AG04449 (cell line): ENCODE results near the gene SLC7A1.

ENCODE experiments used
- CTCF ChIA-PET: fragments of 350-600 bp; formaldehyde crosslinking; extraction: SDS; loops from one replicate; lab custom pipeline; 2021; ENCODE audit warnings: antibody characterized with exemption; lab: Yijun Ruan, JAX
- POLR2A ChIA-PET: fragments of 400-600, 350-600 bp; formaldehyde crosslinking; extraction: SDS; loops from one replicate; lab custom pipeline; 2020; ENCODE audit warnings: antibody characterized with exemption, inconsistent platforms; lab: Yijun Ruan, JAX
- DNase-seq: peaks from one replicate; pipeline ENCODE4 v3.0.0-alpha.2; 2010; ENCODE audit warnings: low read depth, low spot score
- H3K4me3 ChIP-seq: 2 replicates; pipeline ENCODE4 v1.5.1; 2011; ENCODE audit warnings: low read depth, mild to moderate bottlenecking, control low read depth, low read length
- TF ChIP-seq, protein P1 (sequence below): IDR thresholded peaks from one replicate; pipeline ENCODE4 v1.5.1; 2011; ENCODE audit warnings: mild to moderate bottlenecking, moderate library complexity, low read length, control low read depth, inconsistent platforms; ENCODE audit not compliant: insufficient read depth; ENCODE audit errors: missing control alignments

SLC7A1 gene

GRCh38 chr13:29568731-29569130 is 26.8 kb downstream of the SLC7A1 start:
- TF ChIP-seq, protein P1, sequence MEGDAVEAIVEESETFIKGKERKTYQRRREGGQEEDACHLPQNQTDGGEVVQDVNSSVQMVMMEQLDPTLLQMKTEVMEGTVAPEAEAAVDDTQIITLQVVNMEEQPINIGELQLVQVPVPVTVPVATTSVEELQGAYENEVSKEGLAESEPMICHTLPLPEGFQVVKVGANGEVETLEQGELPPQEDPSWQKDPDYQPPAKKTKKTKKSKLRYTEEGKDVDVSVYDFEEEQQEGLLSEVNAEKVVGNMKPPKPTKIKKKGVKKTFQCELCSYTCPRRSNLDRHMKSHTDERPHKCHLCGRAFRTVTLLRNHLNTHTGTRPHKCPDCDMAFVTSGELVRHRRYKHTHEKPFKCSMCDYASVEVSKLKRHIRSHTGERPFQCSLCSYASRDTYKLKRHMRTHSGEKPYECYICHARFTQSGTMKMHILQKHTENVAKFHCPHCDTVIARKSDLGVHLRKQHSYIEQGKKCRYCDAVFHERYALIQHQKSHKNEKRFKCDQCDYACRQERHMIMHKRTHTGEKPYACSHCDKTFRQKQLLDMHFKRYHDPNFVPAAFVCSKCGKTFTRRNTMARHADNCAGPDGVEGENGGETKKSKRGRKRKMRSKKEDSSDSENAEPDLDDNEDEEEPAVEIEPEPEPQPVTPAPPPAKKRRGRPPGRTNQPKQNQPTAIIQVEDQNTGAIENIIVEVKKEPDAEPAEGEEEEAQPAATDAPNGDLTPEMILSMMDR: no peak
- no peak overlapping the region for H3K4me3 ChIP-seq
- DNase-seq: no peak
- CTCF ChIA-PET: interaction anchor here (1.3 kb wide), 1 partner anchor 60 kb away, joined by 3 read pairs; no protein-coding TSS in a partner anchor
- POLR2A ChIA-PET: no interaction called here

GRCh38 chr13:29567411-29567810 is 28.1 kb downstream of the SLC7A1 start:
- H3K4me3 ChIP-seq: no peak overlapping the region
- no peak for DNase-seq
- TF ChIP-seq, protein P1: no peak
- POLR2A ChIA-PET: no interaction called here
- CTCF ChIA-PET: interaction anchor here (0.7 to 1.9 kb wide), 4 partner anchors 9 to 140 kb away, joined by 4 to 13 read pairs (median 5); no protein-coding TSS in a partner anchor

DNA sequence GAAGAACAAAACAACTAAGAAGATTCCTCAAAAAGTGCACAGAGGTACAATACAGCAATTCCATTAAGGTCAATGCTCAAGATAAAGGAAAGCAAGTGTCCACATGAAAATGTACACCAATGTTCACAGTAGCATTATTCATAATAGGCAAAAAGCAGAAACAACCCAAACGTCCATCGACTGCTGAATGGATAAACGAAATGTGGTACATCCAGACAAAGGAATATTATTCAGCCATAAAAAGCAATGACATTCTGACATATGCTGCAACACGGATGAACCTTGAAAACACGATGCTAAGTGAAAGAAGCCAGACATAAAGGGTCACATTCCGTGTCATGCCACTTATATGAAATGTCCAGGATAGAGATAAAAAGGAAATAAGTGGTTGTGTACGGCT is 29.3 kb downstream of the SLC7A1 start:
- TF ChIP-seq, protein P1: no peak
- POLR2A ChIA-PET: no interaction called here
- CTCF ChIA-PET: interaction anchor here (1.9 kb wide), 2 partner anchors 15 to 142 kb away, joined by 6 to 13 read pairs; no protein-coding TSS in a partner anchor

GRCh38 chr13:29564818-29565217 is 30.7 kb downstream of the SLC7A1 start:
- TF ChIP-seq, protein P1: no peak
- no peak for DNase-seq
- no peak overlapping the region for H3K4me3 ChIP-seq
- CTCF ChIA-PET: interaction anchor here (0.7 to 2.6 kb wide), 8 partner anchors 8 to 57 kb away, joined by 3 to 23 read pairs (median 4); no protein-coding TSS in a partner anchor
- POLR2A ChIA-PET: no interaction called here

More for the DNA sequence above, 29.3 kb downstream of the SLC7A1 start:
- no peak overlapping the region for H3K4me3 ChIP-seq
- DNase-seq: no peak

- TF ChIP-seq, protein P1: no peak
- no peak for DNase-seq
- H3K4me3 ChIP-seq: no peak overlapping the region
- ChIA-PET CTCF (interaction anchor here (0.7 to 2.6 kb wide), 8 partner anchors 8 to 56 kb away, joined by 3 to 23 read pairs (median 4); no protein-coding TSS in a partner anchor), POLR2A (no interaction called here)
Observed at GRCh38 chr13:29564373-29564772, 31.1 kb downstream of the SLC7A1 start.

GRCh38 chr13:29563941-29564340 is 31.5 kb downstream of the SLC7A1 start:
- no peak for DNase-seq
- TF ChIP-seq, protein P1: no peak
- no peak overlapping the region for H3K4me3 ChIP-seq
- CTCF ChIA-PET: interaction anchor here (1.2 to 2.6 kb wide), 5 partner anchors 8 to 26 kb away, joined by 3 to 23 read pairs (median 6); no protein-coding TSS in a partner anchor
- POLR2A ChIA-PET: no interaction called here
